ENCODE results near the gene EXOSC1.

DNA sequence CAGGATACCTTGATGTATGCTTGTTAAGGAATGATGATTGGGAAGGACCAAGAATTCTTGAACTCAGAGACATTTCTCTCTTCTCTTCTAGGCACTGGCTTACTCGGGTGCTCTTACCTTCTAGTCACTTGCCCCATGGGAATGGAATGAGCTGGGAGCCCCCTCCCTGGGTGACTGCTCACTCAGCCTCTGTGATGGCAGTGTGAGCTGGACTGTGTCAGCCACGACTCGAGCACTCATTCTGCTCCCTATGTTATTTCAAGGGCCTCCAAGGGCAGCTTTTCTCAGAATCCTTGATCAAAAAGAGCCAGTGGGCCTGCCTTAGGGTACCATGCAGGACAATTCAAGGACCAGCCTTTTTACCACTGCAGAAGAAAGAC, 10.9 kb upstream of the EXOSC1 start:
- TF ChIP-seq, protein P1, sequence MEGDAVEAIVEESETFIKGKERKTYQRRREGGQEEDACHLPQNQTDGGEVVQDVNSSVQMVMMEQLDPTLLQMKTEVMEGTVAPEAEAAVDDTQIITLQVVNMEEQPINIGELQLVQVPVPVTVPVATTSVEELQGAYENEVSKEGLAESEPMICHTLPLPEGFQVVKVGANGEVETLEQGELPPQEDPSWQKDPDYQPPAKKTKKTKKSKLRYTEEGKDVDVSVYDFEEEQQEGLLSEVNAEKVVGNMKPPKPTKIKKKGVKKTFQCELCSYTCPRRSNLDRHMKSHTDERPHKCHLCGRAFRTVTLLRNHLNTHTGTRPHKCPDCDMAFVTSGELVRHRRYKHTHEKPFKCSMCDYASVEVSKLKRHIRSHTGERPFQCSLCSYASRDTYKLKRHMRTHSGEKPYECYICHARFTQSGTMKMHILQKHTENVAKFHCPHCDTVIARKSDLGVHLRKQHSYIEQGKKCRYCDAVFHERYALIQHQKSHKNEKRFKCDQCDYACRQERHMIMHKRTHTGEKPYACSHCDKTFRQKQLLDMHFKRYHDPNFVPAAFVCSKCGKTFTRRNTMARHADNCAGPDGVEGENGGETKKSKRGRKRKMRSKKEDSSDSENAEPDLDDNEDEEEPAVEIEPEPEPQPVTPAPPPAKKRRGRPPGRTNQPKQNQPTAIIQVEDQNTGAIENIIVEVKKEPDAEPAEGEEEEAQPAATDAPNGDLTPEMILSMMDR (IDR thresholded peaks at IDR 0.05) = no peak
- TF ChIP-seq POLR2AphosphoS5 (IDR thresholded peaks at IDR 0.05; ENCODE audit: low read depth, low read length) = no peak
- TF ChIP-seq TCF7L2 (IDR thresholded peaks at IDR 0.05; ENCODE audit: low read depth, low read length) = no peak
